ENCODE results near the gene DPYSL4.
"Not testable (repeated sequence)": the region's sequence is repeated elsewhere in the genome, so short reads cannot be mapped to it uniquely, and the experiment has no call there.

Gene DPYSL4

GRCh38 chr10:132212816-132213215 is 26.1 kb downstream of the DPYSL4 start:
- Histone ChIP-seq H3K27ac (ENCODE audit: low read depth, low read length, poor library complexity, severe bottlenecking) (no peak overlapping the region), H3K36me3 (ENCODE audit: insufficient read depth, low read length) (no peaks in the 10 kb centered on the region), H3K4me2 (ENCODE audit: low read length) (no peak overlapping the region), H3K9me2 (ENCODE audit: low read depth, low read length) (no peaks in the 10 kb centered on the region), H3K4me3 (ENCODE audit: low read depth, low read length, poor library complexity, severe bottlenecking) (no peak overlapping the region), H3K27me3 (ENCODE audit: insufficient read depth, low read length) (no peaks in the 10 kb centered on the region; the same call in 1 of the 2 replicates), H3K9ac (ENCODE audit: low read length) (no peak overlapping the region), H3K4me1 (ENCODE audit: insufficient read depth, low read length, severe bottlenecking) (no peaks in the 10 kb centered on the region), H4K20me1 (ENCODE audit: insufficient read depth, low read length) (no peaks in the 10 kb centered on the region), H3K9me3 (ENCODE audit: low read length) (no peaks in the 10 kb centered on the region), H3F3A (ENCODE audit: insufficient read depth, low read length) (no peaks in the 10 kb centered on the region), H3K79me2 (ENCODE audit: insufficient read depth, low read length) (no peaks in the 10 kb centered on the region), H2AFZ (ENCODE audit: low read length) (no peak overlapping the region)
- TF ChIP-seq EZH2 (IDR thresholded peaks at IDR 0.05; ENCODE audit: borderline replicate concordance, low read length): no peak
- TF ChIP-seq CTCF (IDR thresholded peaks at IDR 0.05; ENCODE audit: low read length): no peak

- H3K9ac ChIP-seq (ENCODE audit: low read length): no peak overlapping the region
- no peaks in the 10 kb centered on the region; the same call in 1 of the 2 replicates for H3K27me3 ChIP-seq (ENCODE audit: insufficient read depth, low read length)
- H3K4me2 ChIP-seq (ENCODE audit: low read length): no peak overlapping the region
- no peaks in the 10 kb centered on the region for H3K4me1 ChIP-seq (ENCODE audit: insufficient read depth, low read length, severe bottlenecking)
- no peaks in the 10 kb centered on the region for H3K9me3 ChIP-seq (ENCODE audit: low read length)
- H3K36me3 ChIP-seq (ENCODE audit: insufficient read depth, low read length): no peaks in the 10 kb centered on the region
- no peaks in the 10 kb centered on the region for H3K9me2 ChIP-seq (ENCODE audit: low read depth, low read length)
- no peak overlapping the region for H2AFZ ChIP-seq (ENCODE audit: low read length)
- H3K79me2 ChIP-seq (ENCODE audit: insufficient read depth, low read length): no peaks in the 10 kb centered on the region
- H3K4me3 ChIP-seq (ENCODE audit: low read depth, low read length, poor library complexity, severe bottlenecking): no peak overlapping the region
- no peaks in the 10 kb centered on the region for H3F3A ChIP-seq (ENCODE audit: insufficient read depth, low read length)
- TF ChIP-seq CTCF (IDR thresholded peaks at IDR 0.05; ENCODE audit: low read length) (no peak), EZH2 (IDR thresholded peaks at IDR 0.05; ENCODE audit: borderline replicate concordance, low read length) (no peak)
- no peak overlapping the region for H3K27ac ChIP-seq (ENCODE audit: low read depth, low read length, poor library complexity, severe bottlenecking)
- H4K20me1 ChIP-seq (ENCODE audit: insufficient read depth, low read length): no peaks in the 10 kb centered on the region
These were observed 27.2 kb downstream of the DPYSL4 start for GRCh38 chr10:132213917-132214316.

GRCh38 chr10:132216441-132216840 is 29.7 kb downstream of the DPYSL4 start:
- not testable (repeated sequence) for H3K4me3 ChIP-seq (ENCODE audit: low read depth, low read length, poor library complexity, severe bottlenecking); H3K79me2 ChIP-seq (ENCODE audit: insufficient read depth, low read length); H3K4me2 ChIP-seq (ENCODE audit: low read length); H3F3A ChIP-seq (ENCODE audit: insufficient read depth, low read length); H3K4me1 ChIP-seq (ENCODE audit: insufficient read depth, low read length, severe bottlenecking); H3K9ac ChIP-seq (ENCODE audit: low read length); H2AFZ ChIP-seq (ENCODE audit: low read length); H3K9me3 ChIP-seq (ENCODE audit: low read length); H3K9me2 ChIP-seq (ENCODE audit: low read depth, low read length); H4K20me1 ChIP-seq (ENCODE audit: insufficient read depth, low read length); H3K27ac ChIP-seq (ENCODE audit: low read depth, low read length, poor library complexity, severe bottlenecking); H3K27me3 ChIP-seq (ENCODE audit: insufficient read depth, low read length); H3K36me3 ChIP-seq (ENCODE audit: insufficient read depth, low read length)

GRCh38 chr10:132219486-132219885 is 32.7 kb downstream of the DPYSL4 start:
- Histone ChIP-seq H3K4me3 (ENCODE audit: low read depth, low read length, poor library complexity, severe bottlenecking) (no peak overlapping the region), H3K4me1 (ENCODE audit: insufficient read depth, low read length, severe bottlenecking) (no peaks in the 10 kb centered on the region), H3K27ac (ENCODE audit: low read depth, low read length, poor library complexity, severe bottlenecking) (no peak overlapping the region), H3K27me3 (ENCODE audit: insufficient read depth, low read length) (no peaks in the 10 kb centered on the region), H3K36me3 (ENCODE audit: insufficient read depth, low read length) (no peaks in the 10 kb centered on the region), H3F3A (ENCODE audit: insufficient read depth, low read length) (no peaks in the 10 kb centered on the region), H3K9me2 (ENCODE audit: low read depth, low read length) (no peaks in the 10 kb centered on the region), H4K20me1 (ENCODE audit: insufficient read depth, low read length) (no peaks in the 10 kb centered on the region), H3K79me2 (ENCODE audit: insufficient read depth, low read length) (no peaks in the 10 kb centered on the region), H2AFZ (ENCODE audit: low read length) (no peak overlapping the region), H3K9me3 (ENCODE audit: low read length) (no peaks in the 10 kb centered on the region), H3K9ac (ENCODE audit: low read length) (no peak overlapping the region), H3K4me2 (ENCODE audit: low read length) (no peak overlapping the region)
- TF ChIP-seq EZH2 (IDR thresholded peaks at IDR 0.05; ENCODE audit: borderline replicate concordance, low read length) (no peak), CTCF (IDR thresholded peaks at IDR 0.05; ENCODE audit: low read length) (peak; percentile 36)

Data from OCI-LY1 (cell line).